Caco-2 (cell line): ENCODE data around the gene EXOC2. TPM values are rescaled to one million over a fixed set of nuclear protein-coding genes. Genes with fewer than 3 reads are reported as not detected.

Experiments
- BruUV-seq: library from RNA; stranded (reverse); fragments of 400-500 nt; replicated peaks from 2 replicates; lab custom pipeline; 2021; lab: Mats Ljungman, UMichigan
- CTCF ChIA-PET: fragments of 300-600 bp; sonication (Branson Sonifier 250); formaldehyde crosslinking; loops from one replicate; lab custom pipeline; 2022; ENCODE audit warnings: antibody characterized with exemption; lab: Charles Lee
- POLR2A ChIA-PET: fragments of 300-600 bp; sonication (Branson Sonifier 250); formaldehyde crosslinking; loops from one replicate; lab custom pipeline; 2022; ENCODE audit warnings: antibody characterized with exemption; lab: Charles Lee
- DNase-seq, 2 experiments: peaks; one replicate each; pipeline versions ENCODE4 v3.0.0 to v3.0.0-alpha.2; 2020 to 2022
- H3K27me3 ChIP-seq: replicated peaks from 2 replicates; pipeline ENCODE4 v1.6.0; 2011; ENCODE audit warnings: low read length; ENCODE audit not compliant: control insufficient read depth, insufficient read depth
- H3K36me3 ChIP-seq: 2 replicates; pipeline ENCODE4 v1.5.1; 2011; ENCODE audit warnings: low read length; ENCODE audit not compliant: control insufficient read depth, insufficient read depth
- H3K4me1 ChIP-seq: fragments of 250-450 bp; sonication (Bioruptor Pico); 2 replicates; pipeline ENCODE4 v1.5.1; 2020; ENCODE audit warnings: mild to moderate bottlenecking
- H3K4me3 ChIP-seq: 2 replicates; pipeline ENCODE4 v1.5.1; 2011; ENCODE audit warnings: low read depth, mild to moderate bottlenecking, control low read depth, low read length
- H3K9me3 ChIP-seq: fragments of 250-450 bp; sonication (Bioruptor Pico); 2 replicates; pipeline ENCODE4 v1.5.1; 2020; ENCODE audit warnings: mild to moderate bottlenecking, moderate library complexity
- H3K27ac Mint-ChIP-seq: one replicate; pipeline ENCODE4 v1.8.0; 2022; ENCODE audit warnings: mixed read lengths; ENCODE audit not compliant: unreplicated experiment
- H3K27me3 Mint-ChIP-seq: one replicate; pipeline ENCODE4 v1.8.0; 2022; ENCODE audit warnings: mixed read lengths; ENCODE audit not compliant: insufficient read depth, unreplicated experiment
- H3K36me3 Mint-ChIP-seq: one replicate; pipeline ENCODE4 v1.8.0; 2022; ENCODE audit warnings: mild to moderate bottlenecking, mixed read lengths; ENCODE audit not compliant: insufficient read depth, unreplicated experiment
- H3K4me1 Mint-ChIP-seq: one replicate; pipeline ENCODE4 v1.8.0; 2022; ENCODE audit warnings: low read depth, mixed read lengths; ENCODE audit not compliant: unreplicated experiment
- H3K4me3 Mint-ChIP-seq: one replicate; pipeline ENCODE4 v1.8.0; 2022; ENCODE audit warnings: mild to moderate bottlenecking, moderate library complexity, mixed read lengths; ENCODE audit not compliant: unreplicated experiment
- H3K9me3 Mint-ChIP-seq: one replicate; pipeline ENCODE4 v1.8.0; 2022; ENCODE audit warnings: mixed read lengths; ENCODE audit not compliant: unreplicated experiment
- intact Hi-C: fragments of 100-400 bp; cut with micrococcal nuclease; formaldehyde crosslinking; loops from one replicate; pipeline ENCODE4 v1.10.0; 2022; ENCODE audit not compliant: unreplicated experiment
- total RNA-seq: library from RNA; stranded (reverse); gene quantifications from 2 replicates; pipeline ENCODE4 v1.2.3, GENCODE V29; 2022
- TF ChIP-seq, protein P1 (sequence below), 2 experiments: fragments of 200-600 bp in 1 of 2; IDR thresholded peaks; 1 replicate in 1 of 2; 2 replicates in 1 of 2; pipeline versions ENCODE4 v1.5.1 to v1.8.0; 2011 to 2022; ENCODE audit warnings: antibody characterized with exemption in 1 of 2, control low read depth in 1 of 2, inconsistent platforms in 1 of 2, low read depth in 1 of 2, low read length in 1 of 2, mild to moderate bottlenecking in 1 of 2, moderate library complexity in 1 of 2; ENCODE audit not compliant: insufficient read depth in 1 of 2, severe bottlenecking in 1 of 2, unreplicated experiment in 1 of 2

The EXOC2 gene
- total RNA-seq, 1 experiment from 2014 or later: 21.4 TPM

DNA sequence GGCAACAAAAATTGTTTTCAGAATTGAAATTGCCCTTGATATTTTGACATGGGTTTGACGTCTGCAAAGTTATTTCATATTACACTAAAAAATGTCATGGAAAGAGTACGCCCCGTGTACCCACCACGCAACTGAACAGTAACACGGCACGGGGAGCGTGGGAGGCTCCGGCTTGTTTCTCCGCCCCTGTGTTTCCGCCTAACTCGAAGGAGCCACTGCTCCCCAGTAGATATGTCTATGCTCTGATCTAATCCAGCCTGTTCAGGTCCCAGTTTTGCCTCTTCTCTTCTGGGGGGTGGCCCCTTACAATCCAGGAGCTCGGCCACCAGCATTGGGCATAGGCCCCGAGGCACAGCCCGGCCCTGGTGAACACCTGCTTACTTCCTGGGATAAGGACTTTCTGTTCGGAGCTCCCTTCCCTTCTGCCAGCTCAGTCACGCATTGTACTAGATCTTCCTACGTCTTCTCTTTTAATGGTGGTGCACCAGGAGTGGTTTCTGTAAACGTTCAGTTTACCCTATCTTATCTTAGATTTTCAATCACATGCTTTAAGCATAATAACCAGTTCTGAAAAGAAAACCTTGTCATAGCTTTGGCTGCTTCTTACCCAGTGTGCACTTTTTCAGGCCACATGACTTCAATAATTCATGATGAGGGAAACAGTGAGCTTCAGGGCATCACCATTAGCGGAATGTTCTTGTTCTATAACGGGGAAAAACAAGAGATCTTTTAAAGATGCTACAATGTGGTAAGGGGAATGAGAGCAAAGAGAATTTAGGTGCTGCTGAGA lies 43.9 kb upstream of the EXOC2 start:
- POLR2A ChIA-PET: no interaction called here
- CTCF ChIA-PET: interaction anchor here (1.0 kb wide), 1 partner anchor 15 kb away, joined by 3 read pairs; no protein-coding TSS in a partner anchor
- intact Hi-C loops: no loop called here
- no peak for DNase-seq
- peaks cover 20% of the 10 kb centered on the region for H3K27me3 Mint-ChIP-seq
- no peaks in the 10 kb centered on the region for H3K27me3 ChIP-seq
- H3K4me1 Mint-ChIP-seq: peaks cover 8% of the 10 kb centered on the region
- no peak overlapping the region for H3K27ac Mint-ChIP-seq
- H3K4me3 Mint-ChIP-seq: no peak overlapping the region
- TF ChIP-seq, protein P1, sequence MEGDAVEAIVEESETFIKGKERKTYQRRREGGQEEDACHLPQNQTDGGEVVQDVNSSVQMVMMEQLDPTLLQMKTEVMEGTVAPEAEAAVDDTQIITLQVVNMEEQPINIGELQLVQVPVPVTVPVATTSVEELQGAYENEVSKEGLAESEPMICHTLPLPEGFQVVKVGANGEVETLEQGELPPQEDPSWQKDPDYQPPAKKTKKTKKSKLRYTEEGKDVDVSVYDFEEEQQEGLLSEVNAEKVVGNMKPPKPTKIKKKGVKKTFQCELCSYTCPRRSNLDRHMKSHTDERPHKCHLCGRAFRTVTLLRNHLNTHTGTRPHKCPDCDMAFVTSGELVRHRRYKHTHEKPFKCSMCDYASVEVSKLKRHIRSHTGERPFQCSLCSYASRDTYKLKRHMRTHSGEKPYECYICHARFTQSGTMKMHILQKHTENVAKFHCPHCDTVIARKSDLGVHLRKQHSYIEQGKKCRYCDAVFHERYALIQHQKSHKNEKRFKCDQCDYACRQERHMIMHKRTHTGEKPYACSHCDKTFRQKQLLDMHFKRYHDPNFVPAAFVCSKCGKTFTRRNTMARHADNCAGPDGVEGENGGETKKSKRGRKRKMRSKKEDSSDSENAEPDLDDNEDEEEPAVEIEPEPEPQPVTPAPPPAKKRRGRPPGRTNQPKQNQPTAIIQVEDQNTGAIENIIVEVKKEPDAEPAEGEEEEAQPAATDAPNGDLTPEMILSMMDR (IDR thresholded peaks at IDR 0.05; ENCODE audit: insufficient read depth in 1 of 2, low read depth in 1 of 2, low read length in 1 of 2, severe bottlenecking in 1 of 2, unreplicated experiment in 1 of 2): no peak
- no peaks in the 10 kb centered on the region for H3K9me3 Mint-ChIP-seq
- BruUV-seq: no TSS peak
- H3K36me3 Mint-ChIP-seq: no peaks in the 10 kb centered on the region
- H3K36me3 ChIP-seq: no peaks in the 10 kb centered on the region
- no peaks in the 10 kb centered on the region for H3K4me1 ChIP-seq
- no peaks in the 10 kb centered on the region for H3K9me3 ChIP-seq
- no peak overlapping the region for H3K4me3 ChIP-seq

DNA sequence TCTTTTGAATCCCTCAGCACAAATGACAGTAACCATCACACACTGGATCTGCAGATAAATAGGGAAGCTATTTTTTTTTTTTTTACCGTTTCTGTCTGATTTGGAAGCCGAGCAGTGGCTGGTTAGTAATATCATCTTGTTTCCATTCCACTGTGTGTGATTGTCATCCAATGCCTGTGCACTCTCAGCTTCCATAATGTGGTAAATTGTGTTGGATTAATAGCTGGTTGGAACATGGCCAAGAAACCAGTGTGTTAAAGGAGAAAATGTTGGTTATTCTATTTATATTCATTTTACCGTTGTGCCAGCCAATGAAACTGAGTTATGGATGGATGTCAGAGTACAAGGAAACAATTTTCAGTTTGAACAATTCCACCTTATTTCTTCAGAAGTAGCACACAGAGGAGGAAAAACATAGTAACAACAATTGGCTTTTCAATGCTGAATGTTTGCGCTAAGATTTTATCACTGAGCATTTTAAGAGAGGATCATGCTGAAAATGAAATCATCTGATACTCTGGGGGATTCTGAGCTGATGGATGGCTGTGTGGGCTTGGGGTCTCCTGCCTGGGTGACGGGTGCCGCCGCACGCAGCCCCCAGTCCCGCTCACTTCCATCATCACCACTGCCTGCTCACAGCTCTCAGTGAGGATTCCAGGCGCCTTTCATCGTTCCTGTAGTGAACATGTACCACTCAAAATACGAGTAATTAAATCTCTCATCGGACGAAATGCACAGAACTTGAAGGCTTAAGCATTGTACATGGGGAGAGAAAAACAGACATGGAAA lies 40.7 kb upstream of the EXOC2 start:
- no peak for DNase-seq
- TF ChIP-seq, protein P1 (IDR thresholded peaks at IDR 0.05; ENCODE audit: insufficient read depth in 1 of 2, low read depth in 1 of 2, low read length in 1 of 2, severe bottlenecking in 1 of 2, unreplicated experiment in 1 of 2): no peak
- CTCF ChIA-PET: interaction anchor here (1.8 kb wide), 1 partner anchor 11 kb away, joined by 6 read pairs; no protein-coding TSS in a partner anchor
- Histone ChIP-seq H3K4me1 (no peaks in the 10 kb centered on the region), H3K27me3 (no peaks in the 10 kb centered on the region; the same call in 1 of the 2 replicates), H3K36me3 (no peaks in the 10 kb centered on the region), H3K9me3 (no peaks in the 10 kb centered on the region), H3K4me3 (no peak overlapping the region)
- H3K9me3 Mint-ChIP-seq: no peaks in the 10 kb centered on the region
- no peak overlapping the region for H3K27ac Mint-ChIP-seq
- intact Hi-C loops: no loop called here
- POLR2A ChIA-PET: no interaction called here
- peaks cover 34% of the 10 kb centered on the region for H3K27me3 Mint-ChIP-seq
- no peaks in the 10 kb centered on the region for H3K36me3 Mint-ChIP-seq
- peaks cover 8% of the 10 kb centered on the region for H3K4me1 Mint-ChIP-seq
- no TSS peak for BruUV-seq
- no peak overlapping the region for H3K4me3 Mint-ChIP-seq

DNA sequence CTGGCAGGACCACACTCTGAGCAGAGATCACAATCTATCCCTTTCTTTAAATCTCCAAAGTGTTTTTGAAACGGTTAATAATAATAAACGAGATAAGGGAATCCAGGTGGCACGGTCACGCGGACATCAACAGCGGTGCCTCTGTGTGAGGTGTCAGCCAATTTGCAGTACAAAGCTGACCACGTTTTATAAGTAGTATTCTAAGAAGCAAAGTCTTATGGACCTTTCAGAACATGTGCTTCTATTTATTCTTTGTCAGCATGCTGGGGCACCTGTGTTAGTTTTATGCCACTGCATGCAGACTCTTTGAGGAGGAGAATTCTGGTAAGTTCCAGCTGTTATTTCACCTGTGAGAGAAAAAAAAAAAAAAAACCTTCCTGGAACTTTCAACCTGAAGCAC lies 39.0 kb upstream of the EXOC2 start:
- Histone ChIP-seq H3K4me1 (no peaks in the 10 kb centered on the region), H3K36me3 (no peaks in the 10 kb centered on the region), H3K4me3 (no peak overlapping the region), H3K9me3 (no peaks in the 10 kb centered on the region), H3K27me3 (no peaks in the 10 kb centered on the region; the same call in 1 of the 2 replicates)
- no peaks in the 10 kb centered on the region for H3K9me3 Mint-ChIP-seq
- no peaks in the 10 kb centered on the region for H3K36me3 Mint-ChIP-seq
- H3K27ac Mint-ChIP-seq: no peak overlapping the region
- TF ChIP-seq, protein P1 (IDR thresholded peaks at IDR 0.05; ENCODE audit: insufficient read depth in 1 of 2, low read depth in 1 of 2, low read length in 1 of 2, severe bottlenecking in 1 of 2, unreplicated experiment in 1 of 2): no peak
- no peak overlapping the region for H3K4me3 Mint-ChIP-seq
- no peak for DNase-seq
- ChIA-PET CTCF (interaction anchor here (0.6 to 1.8 kb wide), 2 partner anchors 10 to 29 kb away, joined by 3 to 6 read pairs; no protein-coding TSS in a partner anchor), POLR2A (no interaction called here)
- peaks cover 35% of the 10 kb centered on the region for H3K27me3 Mint-ChIP-seq
- intact Hi-C loops: no loop called here
- H3K4me1 Mint-ChIP-seq: peaks cover 4% of the 10 kb centered on the region
- no TSS peak for BruUV-seq
